SKM-1 treated with dmso at 0.1 percent for 144 hours (cell line): ENCODE data around the gene SSH2.

Source experiments
- DNase-seq: peaks from one replicate; lab custom pipeline; 2025; ENCODE audit not compliant: unreplicated experiment; lab: John Stamatoyannopoulos, UW

Gene SSH2

DNA sequence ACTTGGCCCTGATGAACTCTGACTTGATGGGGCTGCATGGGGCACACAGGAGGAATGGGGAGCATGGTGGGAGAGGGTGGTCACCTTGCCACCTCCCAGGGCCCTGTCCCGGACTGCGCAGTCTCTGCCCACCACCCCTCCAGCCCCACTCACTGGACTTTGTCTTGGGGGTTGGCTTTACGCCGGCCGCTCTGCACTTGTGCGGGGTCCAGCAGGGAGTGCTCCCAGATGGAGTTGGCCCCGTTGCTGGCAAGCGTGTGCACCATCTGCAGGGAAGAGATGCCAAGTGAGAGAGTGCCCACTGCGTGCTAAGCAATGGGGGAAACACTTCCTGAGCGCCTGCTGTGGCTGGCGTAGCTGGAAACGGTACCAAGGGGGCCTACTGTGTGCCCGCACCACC is 347.3 kb downstream of the SSH2 start:
- no peak for DNase-seq

DNA sequence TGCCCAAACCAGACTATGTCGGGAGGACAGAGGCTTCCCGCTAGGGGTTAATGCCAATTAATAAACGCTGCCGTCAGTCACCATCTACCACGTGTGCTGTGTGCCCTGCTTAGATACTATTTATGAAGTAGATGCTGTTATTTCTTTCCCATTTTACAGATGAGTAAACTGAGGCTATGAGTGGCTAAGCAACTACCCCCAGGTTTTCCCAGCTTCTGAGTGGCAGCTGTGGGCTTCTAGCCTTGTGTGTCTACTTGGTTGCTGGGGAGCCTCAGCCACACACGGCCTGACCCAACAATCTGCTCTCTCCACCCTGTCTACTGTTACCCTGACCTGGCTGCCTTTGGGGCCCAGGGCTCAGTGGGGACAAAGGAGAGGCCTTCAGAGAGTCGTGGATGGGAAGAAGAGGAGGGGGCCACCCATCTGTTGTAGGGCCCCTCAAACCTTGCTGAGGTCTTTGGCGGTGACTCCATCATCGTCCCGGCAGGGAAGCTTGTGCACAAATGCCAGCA is 347.7 kb downstream of the SSH2 start:
- DNase-seq = no peak

DNA sequence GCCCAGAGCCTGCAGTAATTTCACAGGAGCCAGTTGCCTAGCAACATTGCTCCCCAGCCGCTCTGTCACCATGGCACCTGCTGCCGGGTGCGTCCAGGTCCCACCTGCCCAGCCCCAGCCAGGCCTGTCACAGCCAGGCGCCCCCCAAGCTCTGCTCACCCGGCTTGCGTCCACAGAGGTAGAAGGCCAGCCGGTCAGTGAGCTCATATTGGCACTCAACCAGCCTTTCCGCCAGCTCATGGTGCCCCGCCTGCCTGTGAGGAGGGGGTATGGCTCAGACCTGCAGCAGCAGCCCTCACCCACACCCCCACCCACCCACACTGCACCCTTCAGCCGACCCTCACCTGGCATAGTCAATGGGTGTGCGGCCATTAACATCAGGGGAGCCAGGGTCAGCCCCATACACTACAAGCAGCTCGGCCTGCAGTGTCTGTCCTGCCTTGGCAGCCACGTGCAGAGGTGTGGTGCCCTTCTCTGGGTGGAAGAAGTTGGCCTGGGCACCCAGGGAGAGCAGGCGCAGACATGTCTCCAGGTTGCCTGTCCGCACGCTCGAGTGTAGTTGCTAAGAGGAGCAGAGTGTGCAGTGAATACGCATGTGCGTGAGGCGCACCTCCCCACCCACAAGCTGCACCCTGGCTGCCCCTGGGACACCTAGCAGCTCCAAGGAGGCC is 348.3 kb downstream of the SSH2 start:
- DNase-seq = no peak

DNA sequence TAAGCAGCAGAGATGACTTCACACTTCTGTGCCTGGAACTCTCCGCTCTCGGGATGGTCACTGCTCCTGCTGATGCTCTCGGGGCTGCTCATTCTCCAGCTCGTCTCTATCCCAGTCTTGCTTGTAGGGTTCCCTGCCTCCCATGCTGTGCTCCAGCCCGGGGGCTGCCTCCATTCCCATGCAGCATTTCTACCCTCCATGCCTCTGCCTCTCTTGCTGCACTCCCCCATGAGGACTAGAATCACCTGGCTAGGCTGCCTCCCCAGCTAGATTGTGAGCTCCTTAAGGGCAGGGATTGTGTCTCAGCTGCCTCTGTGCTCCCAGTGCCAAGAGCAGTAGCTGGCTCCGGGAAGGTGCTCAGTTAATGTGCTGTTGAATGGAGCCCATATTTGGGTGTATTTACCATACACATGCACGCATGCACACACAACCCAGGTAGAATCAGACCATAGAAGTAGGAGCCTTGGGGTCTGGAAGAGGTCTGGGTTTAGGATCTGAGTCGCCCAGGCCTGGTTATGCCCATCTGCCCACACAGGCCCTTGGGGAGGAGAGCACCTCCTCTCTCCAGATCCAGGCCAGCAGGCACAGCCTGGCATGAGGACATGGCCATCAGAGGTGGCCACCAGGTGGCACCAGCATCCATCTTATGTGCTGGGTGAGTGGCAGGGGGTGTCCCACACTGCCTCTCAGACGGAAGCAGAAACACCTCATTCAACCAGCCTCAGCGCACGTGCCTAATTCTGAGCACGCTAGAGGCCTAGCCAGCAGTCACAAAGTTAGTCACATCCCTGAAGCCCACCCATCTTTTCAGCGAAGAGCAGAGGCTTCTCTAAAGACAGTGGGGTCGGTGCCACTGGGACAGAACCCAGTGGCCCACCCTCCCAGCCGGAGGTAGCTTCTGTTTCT is 349.9 kb downstream of the SSH2 start:
- DNase-seq = peak; percentile 29

DNA sequence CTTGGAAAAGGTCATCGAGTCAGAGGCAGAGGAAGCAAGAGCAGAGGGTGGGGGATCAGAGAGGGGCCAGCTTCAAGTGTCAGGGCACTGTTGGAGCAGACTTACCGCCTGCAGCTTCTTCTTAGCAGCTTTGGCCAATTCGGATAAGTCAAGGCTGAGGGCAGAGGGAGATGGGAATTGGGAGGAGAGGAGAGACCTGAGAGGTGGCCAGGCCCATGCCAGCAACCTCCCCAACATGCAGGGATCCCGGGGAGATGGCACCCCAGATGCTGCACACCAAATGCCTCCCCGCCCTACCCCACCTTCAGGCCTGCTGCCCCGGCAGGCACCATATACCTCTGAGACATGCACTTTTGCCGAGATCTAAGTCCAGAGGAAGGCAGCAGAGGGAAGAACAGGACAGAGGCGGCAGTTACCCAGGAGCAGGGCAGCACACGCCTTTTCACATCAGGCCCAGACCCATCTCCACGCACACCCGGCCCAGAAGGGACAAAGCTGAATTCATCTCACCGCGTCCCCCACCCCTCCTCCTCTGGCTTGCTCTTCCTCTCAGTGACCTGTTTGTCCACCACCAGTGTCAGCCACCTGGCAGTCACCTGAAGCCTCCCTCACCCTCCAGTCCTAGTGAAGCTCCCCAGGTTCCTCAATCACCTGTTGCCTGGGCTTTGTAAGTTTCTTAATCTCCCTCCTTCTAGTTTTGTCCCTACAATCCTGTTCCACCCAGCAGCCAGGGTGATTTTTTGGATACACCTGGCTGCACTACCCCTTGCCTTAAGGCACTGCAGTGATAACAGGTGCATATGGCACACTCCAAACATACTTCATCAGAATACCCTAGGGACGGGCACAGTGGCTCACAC is 351.2 kb downstream of the SSH2 start:
- no peak for DNase-seq

DNA sequence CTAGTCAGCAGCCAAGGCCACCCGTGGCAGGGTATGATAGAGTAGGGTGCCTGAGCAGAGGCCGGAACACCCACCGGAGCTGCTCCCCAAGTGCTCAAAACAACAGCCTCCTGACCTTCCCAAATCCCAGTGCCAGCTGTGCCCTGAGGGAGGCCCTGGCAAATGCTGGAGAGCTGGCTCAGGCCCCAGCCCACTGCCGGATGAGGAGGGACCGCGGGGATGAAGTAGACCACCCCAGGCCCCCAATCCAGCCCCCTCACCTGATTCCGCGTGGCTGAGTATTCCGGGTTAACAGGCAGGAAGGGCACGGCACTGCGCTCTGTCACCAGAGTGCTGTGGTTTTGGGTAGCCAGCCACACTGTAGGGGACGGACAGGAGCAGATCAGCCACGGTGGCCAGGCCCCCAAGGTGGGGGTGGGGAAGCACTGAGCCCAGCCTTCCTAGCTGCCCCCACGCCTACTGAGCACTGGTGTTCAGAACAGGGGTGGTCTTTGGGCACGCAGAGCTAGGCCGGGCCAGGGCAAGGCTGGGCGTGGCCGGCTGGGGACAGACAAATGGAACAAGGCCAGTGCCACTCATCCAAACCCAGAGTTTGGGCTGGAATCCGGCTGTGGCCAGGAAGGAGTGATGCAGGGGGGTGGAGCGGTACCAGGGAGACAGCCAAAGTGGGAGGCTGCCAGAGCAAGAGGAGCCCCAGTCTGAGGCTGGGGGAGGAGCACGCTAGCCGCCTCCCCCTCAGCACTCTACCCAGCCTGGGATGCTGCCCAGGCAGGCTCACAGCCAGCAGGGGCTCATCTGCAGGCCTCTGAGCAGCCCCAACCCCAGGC is 352.4 kb downstream of the SSH2 start:
- no peak for DNase-seq

DNA sequence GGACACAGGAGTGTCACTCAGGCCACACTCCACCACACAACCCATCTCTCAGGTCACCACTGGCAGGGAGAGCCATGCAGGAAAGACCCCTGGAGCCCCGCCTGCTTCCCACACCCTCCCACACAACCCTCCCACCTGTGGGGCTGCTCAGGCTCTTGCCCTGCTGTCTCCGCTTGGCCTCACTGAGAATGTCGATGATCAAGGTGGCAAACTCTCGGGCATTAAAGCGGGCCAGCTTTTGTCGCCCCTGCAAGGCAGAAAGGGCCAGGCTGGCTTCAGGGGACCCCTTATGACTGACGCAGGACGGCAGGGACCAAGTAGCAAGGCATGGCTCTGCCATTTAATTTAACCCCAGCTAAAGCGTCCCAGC is 353.0 kb downstream of the SSH2 start:
- no peak for DNase-seq

DNA sequence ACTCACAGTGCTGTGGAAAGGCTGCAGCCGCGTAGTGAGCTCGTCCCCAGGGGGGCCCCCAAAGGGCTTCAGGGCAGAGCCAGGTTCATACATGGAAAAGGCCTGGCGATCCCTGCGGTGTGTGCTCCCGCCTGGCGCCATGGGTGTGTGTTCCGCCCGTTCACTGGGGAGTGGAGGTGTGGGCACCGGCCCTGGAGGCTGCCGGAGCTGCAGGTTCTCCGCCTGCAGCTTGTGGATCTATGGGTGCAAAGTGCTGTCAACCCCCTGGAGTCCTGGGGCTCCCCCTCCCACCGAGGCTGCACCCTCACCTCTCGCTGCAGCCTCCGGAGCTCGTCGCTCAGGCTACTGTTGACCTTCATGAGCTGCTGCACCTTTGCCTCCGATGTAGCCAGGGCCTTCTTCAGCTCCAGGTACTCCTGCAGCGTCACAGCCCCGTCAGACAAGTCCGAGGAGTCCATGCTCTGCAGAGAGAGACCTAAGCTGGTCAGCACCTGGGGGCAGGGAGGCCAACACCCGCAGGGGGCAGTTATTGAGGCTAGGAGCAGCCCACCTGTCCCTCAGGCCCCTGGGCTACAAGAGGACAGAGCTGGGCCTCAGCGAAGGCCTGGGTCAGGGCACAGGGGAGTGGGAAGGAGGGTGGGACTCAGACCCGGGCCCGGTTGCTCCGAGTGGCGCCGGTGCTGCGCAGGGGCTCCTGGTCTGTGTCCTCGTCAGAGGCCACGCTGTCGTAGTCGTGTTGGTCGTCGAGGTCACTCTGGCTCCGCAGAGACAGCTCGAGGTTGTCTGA is 353.6 kb downstream of the SSH2 start:
- DNase-seq = no peak
